ENCODE results near the gene CACNA1A. TPM values are rescaled to one million over a fixed set of nuclear protein-coding genes. Genes with fewer than 3 reads are reported as not detected.
A peak's percentile ranks its signal among the peaks of the same experiment; 100 is the strongest.
"Not testable (repeated sequence)": the region's sequence is repeated elsewhere in the genome, so short reads cannot be mapped to it uniquely, and the experiment has no call there.

CACNA1A gene
- total RNA-seq, 1 donor from 2014 or later, result 37.4 TPM

- no peak for DNase-seq (ENCODE audit: low spot score)
- intact Hi-C loops (cut with DNase I), result no loop called here
- no peak for ATAC-seq
Measured at GRCh38 chr19:13220847-13221246, 285.4 kb downstream of the CACNA1A start.

GRCh38 chr19:13215572-13216380 is 290.5 kb downstream of the CACNA1A start:
- ATAC-seq (no peak), DNase-seq (ENCODE audit: low spot score) (no peak)
- intact Hi-C loops (cut with DNase I), result no loop called here

GRCh38 chr19:13214036-13214730 is 292.1 kb downstream of the CACNA1A start:
- no peak for ATAC-seq
- DNase-seq (ENCODE audit: low spot score), result no peak
- intact Hi-C loops (cut with DNase I), result no loop called here

- ATAC-seq (no peak), DNase-seq (ENCODE audit: low spot score) (peak; percentile 76)
Measured at GRCh38 chr19:13212759-13213330, 293.4 kb downstream of the CACNA1A start.

GRCh38 chr19:13211426-13212308 is 294.6 kb downstream of the CACNA1A start:
- no peak for ATAC-seq
- intact Hi-C loops (cut with DNase I), result no loop called here
- no peak for DNase-seq (ENCODE audit: low spot score)

More at GRCh38 chr19:13212759-13213330, 293.4 kb downstream of the CACNA1A start:
- intact Hi-C loops (cut with DNase I), result no loop called here

- intact Hi-C loops (cut with DNase I), result no loop called here
- ATAC-seq (no peak), DNase-seq (ENCODE audit: low spot score) (no peak)
Measured at GRCh38 chr19:13210941-13211340, 295.3 kb downstream of the CACNA1A start.

GRCh38 chr19:13210339-13210775 is 295.9 kb downstream of the CACNA1A start:
- DNase-seq (ENCODE audit: low spot score), result no peak
- no peak for ATAC-seq
- intact Hi-C loops (cut with DNase I), result no loop called here

- DNase-seq (ENCODE audit: low spot score), result no peak
- ATAC-seq, result no peak
- intact Hi-C loops (cut with DNase I), result no loop called here
Measured at GRCh38 chr19:13209484-13210338, 296.6 kb downstream of the CACNA1A start.

- intact Hi-C loops (cut with DNase I), result no loop called here
- DNase-seq (ENCODE audit: low spot score), result no peak
- peak; percentile 41 for ATAC-seq
Measured at GRCh38 chr19:13208672-13209483, 297.4 kb downstream of the CACNA1A start.

- ATAC-seq (peak; percentile 43), DNase-seq (ENCODE audit: low spot score) (peak; percentile 84)
- intact Hi-C loops (cut with DNase I), result no loop called here
Measured at GRCh38 chr19:13207846-13208671, 298.2 kb downstream of the CACNA1A start.

GRCh38 chr19:13207237-13207845 is 298.9 kb downstream of the CACNA1A start:
- ATAC-seq (peak; percentile 44), DNase-seq (ENCODE audit: low spot score) (no peak)
- intact Hi-C loops (cut with DNase I), result no loop called here

- intact Hi-C loops (cut with DNase I), result no loop called here
- ATAC-seq (no peak), DNase-seq (ENCODE audit: low spot score) (no peak)
Measured at GRCh38 chr19:13206587-13206986, 299.7 kb downstream of the CACNA1A start.

GRCh38 chr19:13202112-13202511 is 304.2 kb downstream of the CACNA1A start:
- intact Hi-C loops (cut with DNase I); ATAC-seq: not testable (repeated sequence)

GRCh38 chr19:13198634-13199033 is 307.6 kb downstream of the CACNA1A start:
- intact Hi-C loops (cut with DNase I), result loop anchor here (10.0 kb wide), 1 partner anchor 66 kb away; no protein-coding TSS in a partner anchor
- DNase-seq (ENCODE audit: low spot score) (no peak), ATAC-seq (no peak)

More at GRCh38 chr19:13202112-13202511, 304.2 kb downstream of the CACNA1A start:
- not testable (repeated sequence) for DNase-seq (ENCODE audit: low spot score)

GRCh38 chr19:13195678-13196077 is 310.6 kb downstream of the CACNA1A start:
- intact Hi-C loops (cut with DNase I), result loop anchor here (10.0 kb wide), 1 partner anchor 69 kb away; no protein-coding TSS in a partner anchor
- DNase-seq (ENCODE audit: low spot score) (no peak), ATAC-seq (no peak)

All from sciatic nerve (tissue), 2 donors.